AG09309 (cell line): Measurements from ENCODE around the gene RPGR.

Source experiments
- DNase-seq: peaks from one replicate; pipeline ENCODE4 v3.0.0-alpha.2; 2010; ENCODE audit warnings: low read depth
- H3K4me3 ChIP-seq: 2 replicates; pipeline ENCODE4 v1.5.1; 2011; ENCODE audit warnings: mild to moderate bottlenecking, low read depth, low read length, moderate library complexity; ENCODE audit not compliant: control insufficient read depth
- CTCF ChIP-seq: IDR thresholded peaks from 2 replicates; pipeline ENCODE4 v1.5.1; 2011; ENCODE audit warnings: mild to moderate bottlenecking, low read depth, low read length, inconsistent platforms; ENCODE audit not compliant: insufficient read depth, control insufficient read depth; ENCODE audit errors: missing control alignments

RPGR gene

GRCh38 chrX:38313190-38313589 lies 14.1 kb downstream of the RPGR start:
- no peak for DNase-seq
- no peak for TF ChIP-seq CTCF
- no peak overlapping the region for H3K4me3 ChIP-seq

DNA sequence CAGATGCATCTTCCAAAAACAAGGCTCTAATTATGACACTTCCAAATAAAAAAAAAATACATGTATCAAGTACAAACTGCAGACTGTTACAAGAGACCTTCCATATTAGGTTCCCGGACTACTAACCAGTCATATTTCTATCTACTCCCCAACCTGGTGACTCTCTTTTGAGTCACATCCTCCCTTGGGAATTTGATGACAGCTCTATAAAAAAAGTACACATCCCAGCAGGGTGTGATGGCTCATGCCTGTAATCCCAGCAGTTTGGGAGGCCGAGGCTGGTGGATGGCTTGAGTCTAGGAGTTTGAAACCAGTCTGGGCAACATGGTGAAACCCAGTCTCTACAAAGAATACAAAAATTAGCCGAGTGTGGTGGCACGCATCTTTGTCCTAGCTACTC lies 14.9 kb downstream of the RPGR start:
- DNase-seq, result peak; percentile 49
- no peak overlapping the region for H3K4me3 ChIP-seq
- no peak for TF ChIP-seq CTCF

DNA sequence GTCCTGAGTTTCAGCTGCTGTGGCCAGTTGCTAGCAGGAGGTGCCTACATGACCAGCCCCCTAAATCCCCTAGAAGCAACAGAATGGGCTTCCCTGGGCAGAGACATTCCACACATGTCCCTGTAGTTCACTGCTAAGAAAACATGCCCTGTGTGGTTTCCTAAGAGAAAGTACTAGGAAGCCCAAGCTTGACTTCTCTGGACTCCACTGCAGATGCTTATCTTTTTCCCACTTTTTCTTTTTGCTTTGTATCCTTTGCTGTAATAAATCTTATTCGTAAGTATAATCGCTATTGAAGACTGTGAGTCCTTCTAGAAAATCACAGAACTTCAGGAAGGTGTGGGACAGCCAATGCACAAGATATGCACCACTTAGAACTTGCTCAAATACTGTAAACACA lies 15.6 kb downstream of the RPGR start:
- no peak for TF ChIP-seq CTCF
- no peak for DNase-seq
- no peak overlapping the region for H3K4me3 ChIP-seq

GRCh38 chrX:38305971-38306370 lies 21.3 kb downstream of the RPGR start:
- TF ChIP-seq CTCF, result no peak
- no peak for DNase-seq
- no peak overlapping the region for H3K4me3 ChIP-seq

DNA sequence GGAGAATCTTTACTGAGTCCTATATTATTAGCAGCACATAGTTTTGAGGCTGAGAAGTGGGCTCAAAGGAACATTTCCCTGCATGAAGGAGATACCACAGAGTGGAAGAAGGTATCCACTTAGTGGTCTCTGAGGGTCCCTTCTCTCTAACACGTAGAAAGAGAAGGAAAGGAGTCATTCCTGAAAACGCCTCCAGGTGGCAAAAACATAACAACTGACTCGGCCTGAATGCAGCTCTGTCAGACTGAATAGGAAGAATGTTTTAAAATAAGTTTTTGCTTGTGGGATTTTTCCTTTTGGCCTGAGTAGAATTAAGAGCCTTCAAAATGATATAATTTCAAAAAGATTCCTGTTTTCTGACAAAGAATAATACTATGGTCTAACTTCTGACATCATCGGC lies 23.3 kb downstream of the RPGR start:
- no peak overlapping the region for H3K4me3 ChIP-seq
- DNase-seq, result no peak
- TF ChIP-seq CTCF, result peak; percentile 44

- DNase-seq, result no peak
- H3K4me3 ChIP-seq, result no peak overlapping the region
- TF ChIP-seq CTCF, result peak; percentile 25
Measured at GRCh38 chrX:38293741-38294140, 33.6 kb downstream of the RPGR start.

- TF ChIP-seq CTCF, result no peak
- no peak overlapping the region for H3K4me3 ChIP-seq
- no peak for DNase-seq
Measured at GRCh38 chrX:38287674-38288073, 39.6 kb downstream of the RPGR start.
